ENCODE data around the gene PLCB3.
A peak's percentile ranks its signal among the peaks of the same experiment; 100 is the strongest.

Gene PLCB3

DNA sequence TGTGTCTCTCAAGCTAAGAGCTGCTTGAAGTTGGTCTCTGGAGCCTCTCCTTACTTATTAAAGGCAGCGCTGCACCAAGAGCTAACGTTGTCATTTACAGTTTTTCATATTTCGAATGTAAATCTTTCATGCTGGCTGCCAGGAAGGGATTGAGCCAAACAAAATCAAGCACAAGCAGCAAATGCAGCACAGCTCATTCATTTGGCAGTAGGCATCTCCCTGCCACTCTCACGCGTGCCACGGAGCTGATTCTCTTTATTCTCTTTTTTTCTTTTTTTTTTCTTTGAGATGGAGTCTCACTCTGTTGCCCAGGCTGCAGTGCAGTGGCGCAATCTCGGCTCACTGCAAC is 18.4 kb upstream of the PLCB3 start:
- DNase-seq = no peak
- H3K4me1 ChIP-seq = no peaks in the 10 kb centered on the region; the same call in 1 of the 2 replicates
- TF ChIP-seq, protein P1, sequence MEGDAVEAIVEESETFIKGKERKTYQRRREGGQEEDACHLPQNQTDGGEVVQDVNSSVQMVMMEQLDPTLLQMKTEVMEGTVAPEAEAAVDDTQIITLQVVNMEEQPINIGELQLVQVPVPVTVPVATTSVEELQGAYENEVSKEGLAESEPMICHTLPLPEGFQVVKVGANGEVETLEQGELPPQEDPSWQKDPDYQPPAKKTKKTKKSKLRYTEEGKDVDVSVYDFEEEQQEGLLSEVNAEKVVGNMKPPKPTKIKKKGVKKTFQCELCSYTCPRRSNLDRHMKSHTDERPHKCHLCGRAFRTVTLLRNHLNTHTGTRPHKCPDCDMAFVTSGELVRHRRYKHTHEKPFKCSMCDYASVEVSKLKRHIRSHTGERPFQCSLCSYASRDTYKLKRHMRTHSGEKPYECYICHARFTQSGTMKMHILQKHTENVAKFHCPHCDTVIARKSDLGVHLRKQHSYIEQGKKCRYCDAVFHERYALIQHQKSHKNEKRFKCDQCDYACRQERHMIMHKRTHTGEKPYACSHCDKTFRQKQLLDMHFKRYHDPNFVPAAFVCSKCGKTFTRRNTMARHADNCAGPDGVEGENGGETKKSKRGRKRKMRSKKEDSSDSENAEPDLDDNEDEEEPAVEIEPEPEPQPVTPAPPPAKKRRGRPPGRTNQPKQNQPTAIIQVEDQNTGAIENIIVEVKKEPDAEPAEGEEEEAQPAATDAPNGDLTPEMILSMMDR (IDR thresholded peaks at IDR 0.05; ENCODE audit: low read depth, low read length) = no peak

DNA sequence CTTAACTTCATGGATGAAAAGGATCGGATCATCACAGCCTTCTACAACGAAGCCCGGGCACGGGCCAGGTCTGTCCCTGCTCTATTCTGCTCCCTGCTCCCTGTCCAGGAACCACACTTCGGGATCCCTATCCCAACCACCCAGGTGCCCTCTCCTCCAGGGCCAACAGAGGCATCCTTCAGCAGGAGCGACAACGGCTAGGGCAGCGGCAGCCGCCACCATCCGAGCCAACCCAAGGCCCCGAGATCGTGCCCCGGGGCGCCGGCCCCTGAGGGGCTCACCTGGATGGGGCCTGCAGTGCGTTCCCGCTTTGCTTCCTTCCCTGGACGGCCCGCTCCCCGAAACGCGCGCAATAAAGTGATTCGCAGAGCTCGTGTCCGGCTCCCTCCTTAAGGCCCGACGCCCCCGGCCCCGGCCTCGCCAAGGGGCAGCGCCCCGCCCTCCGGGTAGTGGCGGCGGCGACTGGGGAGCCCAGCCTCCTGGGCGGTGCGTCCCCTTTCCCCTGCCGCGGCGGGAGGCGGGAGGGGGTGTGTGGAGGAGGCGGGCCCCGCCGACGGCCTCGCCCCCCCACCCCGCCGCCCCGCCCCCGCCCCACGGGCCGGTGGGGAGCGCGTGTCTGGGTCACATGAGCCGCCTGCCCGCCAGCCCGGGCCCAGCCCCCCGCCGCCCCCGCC is 17.3 kb upstream of the PLCB3 start, which contains the start of gene VEGFB:
TSS of gene VEGFB (plus strand) at position 672 of the 674 bp plus-strand sequence. CDS start 250 bp downstream, outside the sequence.
- no peaks in the 10 kb centered on the region for H3K27me3 ChIP-seq
- H3K4me3 ChIP-seq (ENCODE audit: low read depth, low read length) = peak within 1 kb of the TSS; percentile 49
- no peaks in the 10 kb centered on the region; the same call in 1 of the 2 replicates for H3K4me1 ChIP-seq
- peak; percentile 64 for DNase-seq
- no peaks in the 10 kb centered on the region for H3K36me3 ChIP-seq
- H3K9me3 ChIP-seq = no peaks in the 10 kb centered on the region
- TF ChIP-seq, protein P1 (IDR thresholded peaks at IDR 0.05; ENCODE audit: low read depth, low read length) = no peak

More for the DNA sequence above, 18.4 kb upstream of the PLCB3 start:
- H3K4me3 ChIP-seq (ENCODE audit: low read depth, low read length) = no peak overlapping the region
- no peaks in the 10 kb centered on the region for H3K36me3 ChIP-seq
- no peaks in the 10 kb centered on the region for H3K9me3 ChIP-seq
- H3K27me3 ChIP-seq = no peaks in the 10 kb centered on the region

GRCh38 chr11:64234647-64235379 is 16.5 kb upstream of the PLCB3 start:
- peak; percentile 46 for DNase-seq
- Histone ChIP-seq H3K4me1 (no peaks in the 10 kb centered on the region; the same call in 1 of the 2 replicates), H3K36me3 (no peaks in the 10 kb centered on the region), H3K27me3 (no peaks in the 10 kb centered on the region), H3K4me3 (ENCODE audit: low read depth, low read length) (peak overlapping the region; percentile 49), H3K9me3 (no peaks in the 10 kb centered on the region)
- TF ChIP-seq, protein P1 (IDR thresholded peaks at IDR 0.05; ENCODE audit: low read depth, low read length) = no peak

GRCh38 chr11:64235437-64236161 is 15.7 kb upstream of the PLCB3 start:
- TF ChIP-seq, protein P1 (IDR thresholded peaks at IDR 0.05; ENCODE audit: low read depth, low read length) = no peak
- H3K4me1 ChIP-seq = peaks cover 4% of the 10 kb centered on the region
- H3K36me3 ChIP-seq = no peaks in the 10 kb centered on the region
- no peaks in the 10 kb centered on the region for H3K27me3 ChIP-seq
- H3K4me3 ChIP-seq (ENCODE audit: low read depth, low read length) = peak overlapping the region; percentile 49
- no peaks in the 10 kb centered on the region for H3K9me3 ChIP-seq
- DNase-seq = no peak

- Histone ChIP-seq H3K4me1 (peaks cover 4% of the 10 kb centered on the region), H3K4me3 (ENCODE audit: low read depth, low read length) (no peak overlapping the region), H3K9me3 (no peaks in the 10 kb centered on the region), H3K27me3 (no peaks in the 10 kb centered on the region), H3K36me3 (no peaks in the 10 kb centered on the region)
- DNase-seq = no peak
- TF ChIP-seq, protein P1 (IDR thresholded peaks at IDR 0.05; ENCODE audit: low read depth, low read length) = no peak
These were observed 13.8 kb upstream of the PLCB3 start for GRCh38 chr11:64237484-64237951.

Data from BE2C (cell line).